Stimulated activated CD4-positive, alpha-beta T cell treated with anti-CD3 and anti-CD28 coated beads, Interleukin-4, amount 100 ng/mL, for 1 hour (primary cell): ENCODE results near the gene MMP14.
"Not testable (repeated sequence)": the region's sequence is repeated elsewhere in the genome, so short reads cannot be mapped to it uniquely, and the experiment has no call there.

ENCODE experiments used
- DNase-seq: peaks from one replicate; pipeline ENCODE4 v3.0.0-alpha.2; 2020

MMP14 gene

GRCh38 chr14:22836301-22837113 lies at the start of gene MMP14:
TSS of gene MMP14 (plus strand) at chr14:22836585. CDS start at chr14:22836818, 233 bp downstream.
- DNase-seq = no peak

DNA sequence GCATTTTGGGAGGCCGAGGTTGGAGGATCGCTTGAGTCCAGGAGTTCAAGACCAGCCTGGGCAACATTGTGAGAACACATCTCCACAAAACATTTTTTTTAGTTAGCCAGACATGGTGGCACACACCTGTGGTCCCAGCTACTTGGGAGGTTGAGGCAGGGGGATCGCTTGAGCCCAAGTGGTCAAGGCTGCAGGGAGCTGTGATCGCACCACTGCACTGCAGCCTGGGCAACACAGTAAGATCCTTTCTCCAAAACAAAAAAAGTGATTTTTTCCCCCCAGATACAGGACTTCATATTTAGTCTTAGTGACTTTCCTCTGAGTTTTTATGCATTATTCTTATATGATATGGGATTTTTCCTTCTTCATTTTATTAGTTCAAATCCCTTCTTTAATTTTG lies 49.7 kb upstream of the MMP14 start:
- no peak for DNase-seq

DNA sequence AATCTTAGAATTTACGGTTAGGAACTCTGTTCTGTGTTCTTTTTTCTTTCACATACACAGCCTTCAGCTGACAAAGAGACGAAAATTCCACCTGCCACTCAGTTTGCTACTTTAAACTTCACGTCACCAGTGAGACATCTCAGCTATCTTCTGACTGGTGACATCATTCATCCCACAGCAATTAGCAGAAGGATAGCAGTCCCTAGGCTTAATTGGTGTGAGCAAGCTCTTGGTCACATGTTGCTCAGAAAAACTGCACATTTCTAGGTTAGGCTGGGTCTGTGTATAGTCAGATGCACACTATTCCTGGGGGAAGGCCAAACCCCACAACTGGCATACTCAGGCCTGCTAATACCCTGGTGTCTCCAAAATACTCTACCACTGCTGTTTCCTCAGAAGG lies 45.1 kb upstream of the MMP14 start:
- DNase-seq = no peak

DNA sequence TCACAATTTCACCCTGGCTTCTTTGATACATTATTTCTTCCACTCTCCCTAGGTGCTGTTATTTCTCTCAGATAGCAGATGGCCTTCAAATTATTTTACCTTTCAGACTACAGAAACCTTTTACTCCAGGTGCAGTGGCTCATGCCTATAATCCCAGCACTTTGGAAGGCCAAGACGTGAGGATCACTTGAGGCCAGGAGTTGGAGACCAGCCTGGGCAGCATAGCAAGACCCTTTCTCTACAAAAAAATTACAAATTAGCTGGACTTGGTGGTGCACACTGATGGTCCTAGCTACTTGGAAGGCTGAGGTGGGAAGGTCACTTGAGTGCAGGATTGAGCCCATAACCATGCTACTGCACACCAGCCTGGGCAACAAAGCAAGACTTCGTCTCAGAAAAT lies 44.2 kb upstream of the MMP14 start:
- no peak for DNase-seq

GRCh38 chr14:22793550-22793949 lies 42.8 kb upstream of the MMP14 start:
- not testable (repeated sequence) for DNase-seq

DNA sequence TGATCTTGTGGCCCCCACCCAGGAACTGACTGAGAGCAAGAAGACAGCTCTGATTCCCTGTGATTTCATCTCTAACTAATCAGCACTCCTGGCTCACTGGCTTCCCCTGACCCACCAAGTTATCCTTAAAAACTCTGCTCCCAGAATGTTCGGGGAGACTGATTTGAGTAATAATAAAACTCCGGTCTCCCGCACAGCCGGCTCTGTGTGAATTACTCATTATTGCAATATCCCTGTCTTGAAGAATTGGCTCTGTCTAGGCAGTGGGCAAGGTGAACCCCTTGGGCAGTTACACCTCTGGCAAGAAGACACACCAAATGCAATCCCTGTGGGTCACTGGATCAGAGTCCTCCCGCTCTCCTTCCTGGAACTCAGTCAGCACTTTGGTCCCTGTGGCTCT lies 42.4 kb upstream of the MMP14 start:
- DNase-seq = no peak

DNA sequence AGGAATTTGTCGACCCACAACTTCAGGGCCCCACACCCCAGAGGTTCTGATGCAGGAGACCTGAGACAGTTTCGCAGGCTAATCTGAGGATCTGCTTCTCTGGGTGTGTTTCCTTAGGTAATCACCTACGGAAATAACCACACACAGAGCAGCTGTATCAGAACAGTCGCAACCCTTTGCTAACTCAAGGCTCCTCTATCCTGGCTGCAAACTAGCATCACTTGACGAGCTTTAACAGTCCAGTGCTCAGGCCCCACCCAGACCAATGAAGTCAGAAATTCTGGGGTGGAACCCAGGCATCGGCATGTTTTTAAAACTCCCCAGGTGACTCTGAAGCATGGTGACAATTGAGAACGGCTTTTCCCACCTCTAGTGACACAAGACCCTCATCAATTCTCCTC lies 41.8 kb upstream of the MMP14 start:
- no peak for DNase-seq

- no peak for DNase-seq
These were observed 40.2 kb upstream of the MMP14 start for GRCh38 chr14:22796087-22796707.

DNA sequence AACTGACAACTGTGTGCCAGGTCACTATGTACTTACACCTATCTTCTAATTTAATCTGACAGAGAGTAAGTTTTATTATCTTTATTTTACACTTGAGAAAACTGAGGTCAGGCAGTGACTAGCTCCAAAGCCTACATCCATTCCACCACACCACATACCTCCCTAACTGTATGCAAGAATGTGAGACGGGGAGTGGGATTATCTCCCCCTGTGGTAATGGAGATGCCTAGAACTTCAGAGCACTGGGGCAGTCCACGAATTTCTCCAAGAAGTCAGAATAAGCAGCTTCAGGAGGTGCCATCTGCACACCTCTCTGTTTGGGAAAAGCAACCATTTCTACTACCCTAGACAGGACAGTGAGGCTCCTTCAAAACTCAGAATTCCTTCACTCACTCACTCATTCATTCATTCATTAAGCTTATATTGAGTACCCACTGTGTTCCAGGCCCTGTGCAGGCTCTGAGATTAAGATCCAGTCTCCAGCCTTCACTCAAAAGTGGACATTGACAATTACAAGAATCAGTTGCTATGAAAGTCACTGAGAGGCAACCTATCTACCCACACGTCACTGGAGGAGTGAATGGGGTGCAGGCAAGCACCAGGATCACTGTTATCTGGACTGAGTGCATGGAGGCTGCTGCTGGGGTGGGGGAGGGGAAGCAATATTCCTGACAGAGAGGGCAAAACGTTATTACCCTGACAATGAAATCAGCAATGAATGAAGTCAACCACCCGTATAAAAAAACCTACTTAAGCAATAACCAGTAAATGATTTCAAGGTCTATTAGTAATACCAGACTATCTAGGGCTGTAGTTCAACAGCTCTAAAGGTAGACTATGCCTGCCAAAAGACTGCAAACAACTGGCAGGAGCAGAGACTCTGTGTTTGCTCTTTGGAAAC lies 39.1 kb upstream of the MMP14 start:
- no peak for DNase-seq

DNA sequence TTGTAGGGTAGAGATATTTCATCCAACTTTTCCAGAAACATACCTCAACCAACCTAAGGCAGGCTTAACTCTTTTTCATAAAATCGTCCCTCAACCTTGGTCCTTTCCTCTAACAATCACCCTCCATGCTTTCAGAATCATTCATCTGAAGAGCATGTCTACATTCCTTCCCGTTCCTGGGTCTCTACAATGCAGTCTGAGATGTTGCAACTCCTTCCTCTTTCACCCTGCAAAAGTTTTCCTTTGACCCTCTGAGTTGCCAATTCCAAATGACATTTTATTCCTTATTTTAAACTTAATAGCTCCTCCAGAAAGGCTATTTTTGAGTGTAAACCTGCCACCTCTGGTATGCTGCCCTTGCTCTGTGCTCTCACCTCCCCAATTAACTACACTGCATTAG lies 37.9 kb upstream of the MMP14 start:
- no peak for DNase-seq

GRCh38 chr14:22800346-22800745 lies 36.0 kb upstream of the MMP14 start:
- DNase-seq = no peak

DNA sequence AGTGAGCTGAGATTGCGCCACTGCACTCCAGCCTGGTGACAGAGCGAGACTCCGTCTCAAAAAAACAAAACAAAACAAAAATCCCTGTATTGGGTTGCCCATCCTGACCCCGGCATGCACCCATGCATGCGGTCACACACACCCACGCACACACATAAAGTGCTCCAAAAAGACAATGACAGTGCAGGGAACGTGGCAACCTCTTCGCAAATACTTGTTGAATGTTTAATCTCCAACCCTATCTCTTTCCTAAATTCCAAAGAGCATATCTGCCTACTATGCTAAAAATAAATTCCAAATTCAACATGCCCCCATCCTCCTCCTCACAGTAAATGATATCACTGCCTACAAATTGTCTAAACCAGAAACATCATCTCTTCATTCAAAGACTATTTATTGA lies 34.7 kb upstream of the MMP14 start:
- no peak for DNase-seq

- DNase-seq = no peak
These were observed 33.3 kb upstream of the MMP14 start for GRCh38 chr14:22802860-22803686.

DNA sequence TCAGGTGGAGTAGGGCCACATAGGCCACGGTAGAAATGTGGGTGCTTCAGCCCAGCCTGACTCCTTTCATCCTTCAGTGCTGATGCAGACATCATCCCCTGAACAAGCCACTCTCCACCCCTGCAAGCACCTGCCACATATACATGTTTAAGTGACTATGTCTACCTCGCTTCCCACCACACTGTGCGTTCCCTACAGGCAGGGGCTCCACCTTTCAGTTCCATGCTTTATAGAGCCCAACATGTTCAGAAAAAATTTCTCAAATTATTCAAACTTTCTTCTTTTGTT lies 32.8 kb upstream of the MMP14 start:
- DNase-seq = no peak

GRCh38 chr14:22805235-22805634 lies 31.1 kb upstream of the MMP14 start:
- not testable (repeated sequence) for DNase-seq

DNA sequence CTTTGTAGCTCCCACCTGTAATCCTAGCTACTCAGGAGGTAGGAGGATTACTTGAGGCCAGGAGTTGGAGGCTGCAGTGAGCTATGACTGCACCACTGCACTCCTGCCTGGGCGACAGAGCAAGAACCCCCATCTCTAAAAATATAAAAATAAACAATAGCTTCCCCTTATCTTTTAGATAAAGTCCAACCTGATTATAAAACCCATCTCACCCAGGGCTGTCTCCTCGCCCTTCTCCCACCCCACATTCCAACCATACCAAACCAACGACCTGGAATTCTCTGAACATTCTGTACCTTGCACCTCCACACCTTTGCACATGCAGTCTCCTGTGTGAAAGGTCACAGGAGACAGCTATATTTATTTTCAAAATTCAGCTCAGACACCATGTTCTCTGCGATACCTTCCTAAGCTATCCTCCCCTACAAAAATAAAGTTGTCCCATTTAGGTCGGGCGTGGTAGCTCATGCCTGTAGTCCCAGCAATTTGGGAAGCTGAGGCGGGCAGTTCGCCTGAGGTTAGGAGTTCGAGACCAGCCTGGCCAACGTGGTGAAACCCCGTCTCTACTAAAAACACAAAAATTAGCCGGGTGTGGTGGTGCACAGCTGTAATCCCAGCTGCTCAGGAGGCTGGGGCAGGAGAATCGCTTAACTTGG lies 28.8 kb upstream of the MMP14 start:
- DNase-seq = no peak

DNA sequence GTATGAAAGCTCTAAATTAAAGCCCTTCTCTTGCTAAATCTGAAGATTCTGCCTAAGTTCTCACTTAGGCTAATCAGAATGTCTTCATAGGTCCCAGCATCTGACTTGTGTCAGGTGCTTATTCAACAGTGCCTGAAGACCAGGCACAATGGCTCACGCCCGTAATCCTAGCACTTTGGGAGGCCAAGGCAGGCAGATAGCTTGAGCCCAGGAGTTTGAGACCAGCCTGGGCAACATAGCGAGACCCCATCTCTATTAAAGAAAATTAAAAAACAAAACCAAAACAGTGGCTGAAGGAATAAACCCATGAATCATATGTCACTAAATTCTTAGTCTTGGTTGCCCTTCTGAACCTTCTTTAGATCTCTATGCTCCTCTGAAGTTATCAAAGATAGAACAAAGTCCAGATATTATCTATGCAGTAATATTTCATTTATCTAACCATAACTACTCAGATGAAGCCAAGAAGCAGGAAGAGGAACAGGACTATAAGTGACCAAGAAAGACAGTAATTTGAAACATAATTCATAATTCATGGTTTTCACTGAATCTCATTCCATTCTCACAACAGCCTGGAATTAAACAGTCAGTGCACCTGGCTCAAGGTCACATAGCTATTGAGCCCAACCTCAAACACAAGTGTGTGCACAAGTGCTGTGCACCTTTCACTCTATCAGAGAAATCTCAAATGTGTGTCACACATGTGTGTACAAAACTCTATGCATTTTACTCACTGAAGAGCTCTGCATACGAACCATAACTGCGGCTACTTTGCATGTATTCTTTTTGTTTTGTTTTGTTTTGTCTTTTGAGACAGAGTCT lies 27.8 kb upstream of the MMP14 start:
- DNase-seq = no peak

GRCh38 chr14:22811722-22812121 lies 24.7 kb upstream of the MMP14 start:
- no peak for DNase-seq

DNA sequence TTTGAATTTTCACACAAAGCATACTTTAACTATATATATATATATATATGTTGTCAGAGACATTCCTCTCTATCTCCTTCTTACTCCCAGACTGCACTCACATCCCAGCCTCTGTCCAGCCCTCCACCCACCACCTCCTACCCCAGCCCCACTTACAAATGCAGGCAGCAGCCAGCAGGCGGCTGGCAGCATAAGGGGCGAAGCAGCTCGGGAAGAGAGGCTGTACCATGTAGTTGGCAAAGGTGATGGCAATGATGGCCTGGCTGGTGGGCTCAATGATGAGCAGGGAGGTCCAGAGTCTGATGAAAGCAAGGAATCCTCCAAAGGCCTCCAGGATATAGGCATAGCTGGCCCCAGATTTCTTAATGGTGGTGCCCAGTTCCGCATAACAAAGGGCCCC lies 23.6 kb upstream of the MMP14 start:
- DNase-seq = no peak

DNA sequence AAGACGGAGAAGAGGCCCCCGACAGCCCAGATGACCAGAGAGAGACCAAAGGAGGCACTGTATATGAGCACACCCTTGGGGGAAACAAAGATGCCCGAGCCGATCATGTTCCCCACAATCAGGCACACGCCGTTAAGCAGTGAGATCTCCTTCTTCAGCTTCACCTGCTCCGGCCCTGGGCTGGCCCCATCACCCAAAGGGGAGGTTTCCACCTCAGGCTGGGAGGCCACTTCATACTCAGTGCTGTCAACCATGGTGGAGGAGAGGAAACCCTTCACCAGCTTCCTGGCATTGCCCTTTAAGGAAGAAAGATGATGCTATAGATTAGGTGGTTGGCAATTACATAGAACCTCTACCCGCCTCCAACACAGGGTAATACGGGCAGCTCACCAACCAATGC lies 23.2 kb upstream of the MMP14 start:
- DNase-seq = no peak

DNA sequence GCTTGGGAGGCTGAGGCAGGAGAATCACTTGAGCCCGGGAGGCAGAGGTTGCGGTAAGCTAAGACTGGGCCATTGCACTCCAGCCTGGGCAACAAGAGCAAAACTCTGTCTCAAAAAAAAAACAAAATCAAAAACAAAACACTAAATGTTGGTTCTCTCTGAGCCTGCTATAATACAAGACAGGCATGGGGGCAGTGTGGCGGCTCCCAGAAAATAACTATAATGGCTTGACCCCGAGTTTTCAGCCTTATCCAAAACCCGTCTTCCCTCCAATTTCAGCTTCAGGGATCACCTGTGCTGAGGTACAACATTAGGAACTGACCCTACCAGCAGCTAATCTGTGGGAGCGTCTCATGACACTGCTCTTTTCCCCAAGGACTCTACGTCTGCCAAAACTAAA lies 22.0 kb upstream of the MMP14 start:
- DNase-seq = no peak
